GM18498 (cell line): ENCODE results near the gene KRT79.
"Not testable (repeated sequence)": the region's sequence is repeated elsewhere in the genome, so short reads cannot be mapped to it uniquely, and the experiment has no call there.

Source experiments
- ATAC-seq: cut with Tn5 transposase; IDR thresholded peaks from one replicate; pipeline ENCODE4 v1.9.1; 2021; ENCODE audit warnings: mild to moderate bottlenecking, moderate library complexity; ENCODE audit not compliant: unreplicated experiment

The KRT79 gene

DNA sequence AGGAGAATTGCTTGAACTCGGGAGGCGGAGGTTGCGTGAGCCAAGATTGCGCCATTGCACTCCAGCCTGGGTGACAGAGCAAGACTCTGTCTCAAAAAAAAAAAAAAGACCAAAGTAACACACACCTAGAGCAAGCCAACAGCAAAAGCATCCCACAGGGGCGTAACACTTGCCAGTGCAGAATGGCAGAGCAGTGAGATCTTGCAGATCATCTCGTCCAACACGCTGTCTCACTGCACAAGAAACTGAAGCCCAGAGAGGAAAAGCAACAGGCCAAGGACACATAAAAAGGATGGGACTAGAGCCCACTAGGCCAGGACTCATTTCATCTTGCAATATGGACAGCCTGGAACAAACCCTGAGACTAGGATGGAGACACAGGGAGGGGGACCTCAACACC is 27.4 kb upstream of the KRT79 start:
- ATAC-seq = no peak

GRCh38 chr12:52860102-52860823 is 26.2 kb upstream of the KRT79 start:
- no peak for ATAC-seq

DNA sequence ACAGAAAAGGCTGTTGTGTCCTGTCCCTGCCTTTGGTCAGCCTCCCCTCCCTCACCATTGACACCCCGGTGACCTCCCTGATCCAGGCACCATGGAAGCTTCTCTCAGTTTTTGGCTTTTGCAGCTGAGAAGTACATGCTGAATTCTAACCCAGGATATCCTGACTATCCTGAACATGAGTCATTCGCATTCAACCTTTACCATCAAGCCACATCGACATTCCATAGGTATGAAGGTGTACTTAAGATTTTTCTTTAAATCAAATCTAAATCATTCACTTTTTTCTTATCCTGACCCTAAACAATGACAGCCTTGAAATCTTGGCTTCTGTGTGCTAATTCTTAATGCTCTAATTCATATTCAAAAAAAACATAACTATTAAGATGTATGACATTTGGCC is 23.4 kb upstream of the KRT79 start:
- no peak for ATAC-seq

DNA sequence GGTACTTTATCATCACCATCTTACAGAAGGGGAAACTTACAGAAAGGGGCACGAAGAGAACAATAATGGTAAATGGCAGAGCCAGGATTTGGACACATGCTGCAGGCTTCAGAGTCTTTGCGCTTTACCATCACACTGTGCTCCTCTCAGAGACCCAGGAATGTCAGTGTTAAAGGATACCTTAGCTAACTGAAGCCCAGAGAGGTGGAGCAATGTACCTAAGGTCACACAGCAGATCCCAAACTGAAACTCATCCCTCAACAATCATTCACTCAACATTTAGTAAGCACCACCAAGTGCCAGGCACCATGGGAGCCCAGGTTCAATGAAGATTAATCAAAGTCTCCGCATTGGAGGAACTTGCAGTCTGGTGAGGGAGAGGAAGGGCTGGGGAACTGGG is 22.7 kb upstream of the KRT79 start:
- ATAC-seq = no peak

GRCh38 chr12:52856077-52856476 is 22.0 kb upstream of the KRT79 start:
- ATAC-seq = not testable (repeated sequence)

GRCh38 chr12:52851787-52852186 is 17.7 kb upstream of the KRT79 start:
- ATAC-seq = no peak

DNA sequence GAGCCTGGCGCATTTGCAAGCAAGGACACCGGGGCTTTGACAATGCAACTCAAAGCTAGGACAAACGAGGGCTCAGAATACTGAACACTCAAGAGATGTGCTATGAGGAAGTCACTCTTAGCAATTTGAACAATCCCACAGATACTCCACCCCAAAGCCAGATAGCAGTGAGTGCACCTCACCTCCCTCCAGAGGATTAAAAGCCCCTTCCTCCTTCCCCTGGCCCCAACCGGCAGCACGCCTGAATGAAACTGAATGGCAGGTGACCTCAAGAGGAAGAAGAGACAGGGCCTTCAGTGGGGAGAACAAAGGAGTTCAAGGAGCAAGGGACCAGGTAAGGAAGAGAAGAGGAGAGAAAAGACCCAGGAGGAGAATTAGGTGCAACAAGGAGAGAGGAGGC is 16.6 kb upstream of the KRT79 start:
- no peak for ATAC-seq

DNA sequence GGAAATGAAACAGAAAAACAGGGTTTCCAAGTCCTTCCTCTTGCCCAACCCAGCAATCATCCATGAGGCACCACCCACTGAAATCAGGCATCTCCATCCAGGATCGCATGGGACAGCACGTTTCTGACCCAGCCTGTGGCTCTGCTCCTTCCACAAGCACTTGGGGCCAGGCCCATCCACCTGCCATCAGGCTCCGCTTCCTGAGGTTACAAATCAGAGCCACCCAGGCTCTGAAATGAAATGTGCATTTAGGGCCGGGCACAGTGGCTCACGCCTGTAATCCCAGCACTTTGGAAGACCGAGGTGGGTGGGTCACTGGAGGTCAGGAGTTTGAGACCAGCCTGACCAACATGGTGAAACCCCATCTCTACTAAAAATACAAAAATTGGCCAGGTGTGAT is 15.4 kb upstream of the KRT79 start:
- ATAC-seq = no peak

DNA sequence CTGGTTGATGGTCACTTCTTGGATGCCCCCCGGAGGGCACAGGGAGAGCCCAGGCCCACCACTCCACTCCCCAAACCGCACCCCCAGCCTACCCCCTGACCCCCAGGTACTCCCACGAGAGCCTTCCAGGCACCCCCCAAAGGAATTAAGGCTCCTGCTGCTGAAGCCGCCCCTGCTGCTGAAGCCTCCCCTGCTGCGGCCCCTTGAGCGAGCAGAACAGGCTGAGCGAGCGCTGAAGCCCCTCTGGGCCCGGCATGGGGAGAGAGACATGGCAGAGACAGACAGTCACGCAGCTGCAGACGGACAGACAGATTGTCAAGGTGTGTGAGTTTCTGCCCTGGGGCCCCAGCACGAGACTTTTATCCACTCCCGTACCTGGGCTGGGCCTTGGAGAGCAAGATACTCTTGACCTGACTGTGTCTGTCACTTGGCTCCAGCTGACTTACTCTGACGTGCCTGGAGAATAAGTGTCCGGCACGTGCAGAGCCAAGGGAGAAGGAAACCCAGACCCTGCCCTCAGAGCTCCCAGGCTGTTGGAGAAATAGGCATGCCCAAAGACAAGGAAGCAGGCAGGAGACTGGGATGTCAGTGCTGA is 14.6 kb upstream of the KRT79 start, which contains the start of gene KRT78:
KRT78 (minus strand) TSS at position 334 of the 595 bp plus-strand sequence; CDS start at position 270, 64 bp downstream.
- ATAC-seq = no peak

DNA sequence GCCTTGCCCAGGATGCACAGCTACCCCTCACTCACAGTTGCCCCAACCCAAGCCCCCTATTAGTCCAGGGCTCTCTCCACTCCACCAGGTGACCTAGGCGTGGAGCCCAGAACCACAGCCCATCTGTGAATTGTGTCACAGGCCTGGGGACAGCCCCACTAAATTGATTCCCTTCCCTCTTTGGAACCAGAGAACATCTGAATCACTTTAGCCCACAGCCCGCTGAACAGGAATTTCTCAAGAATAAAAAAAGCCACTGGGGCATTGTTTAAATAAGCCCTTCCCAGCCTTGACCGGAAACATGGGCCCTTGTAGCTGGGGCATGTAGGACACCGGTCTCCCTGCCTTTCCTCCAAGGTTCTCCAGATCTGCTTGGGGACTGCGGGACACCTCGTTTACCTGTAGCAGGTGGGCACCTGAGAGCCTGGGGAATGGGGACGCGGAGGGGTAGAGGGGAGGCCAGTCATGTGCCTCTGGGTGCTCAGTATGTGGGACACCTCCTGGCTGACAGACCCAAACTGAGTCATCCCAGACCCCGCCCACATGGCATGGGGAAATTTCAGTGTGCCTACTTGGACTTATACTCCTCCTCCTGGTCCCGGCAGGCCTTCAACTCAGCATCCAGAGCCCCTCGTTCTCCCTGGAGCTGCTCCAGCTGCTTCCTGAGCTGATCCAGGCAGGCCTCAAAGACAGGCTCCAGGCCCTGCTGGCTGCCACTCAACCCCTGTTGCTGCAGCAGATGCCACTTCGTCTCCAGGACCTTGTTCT is 13.4 kb upstream of the KRT79 start:
- no peak for ATAC-seq

- ATAC-seq = no peak
These were observed 12.4 kb upstream of the KRT79 start for GRCh38 chr12:52846356-52846970.

GRCh38 chr12:52845946-52846345 is 11.8 kb upstream of the KRT79 start:
- ATAC-seq = no peak

- ATAC-seq = no peak
These were observed 10.3 kb upstream of the KRT79 start for GRCh38 chr12:52844386-52844785.

GRCh38 chr12:52839436-52840105 is 5.5 kb upstream of the KRT79 start:
- ATAC-seq = no peak

DNA sequence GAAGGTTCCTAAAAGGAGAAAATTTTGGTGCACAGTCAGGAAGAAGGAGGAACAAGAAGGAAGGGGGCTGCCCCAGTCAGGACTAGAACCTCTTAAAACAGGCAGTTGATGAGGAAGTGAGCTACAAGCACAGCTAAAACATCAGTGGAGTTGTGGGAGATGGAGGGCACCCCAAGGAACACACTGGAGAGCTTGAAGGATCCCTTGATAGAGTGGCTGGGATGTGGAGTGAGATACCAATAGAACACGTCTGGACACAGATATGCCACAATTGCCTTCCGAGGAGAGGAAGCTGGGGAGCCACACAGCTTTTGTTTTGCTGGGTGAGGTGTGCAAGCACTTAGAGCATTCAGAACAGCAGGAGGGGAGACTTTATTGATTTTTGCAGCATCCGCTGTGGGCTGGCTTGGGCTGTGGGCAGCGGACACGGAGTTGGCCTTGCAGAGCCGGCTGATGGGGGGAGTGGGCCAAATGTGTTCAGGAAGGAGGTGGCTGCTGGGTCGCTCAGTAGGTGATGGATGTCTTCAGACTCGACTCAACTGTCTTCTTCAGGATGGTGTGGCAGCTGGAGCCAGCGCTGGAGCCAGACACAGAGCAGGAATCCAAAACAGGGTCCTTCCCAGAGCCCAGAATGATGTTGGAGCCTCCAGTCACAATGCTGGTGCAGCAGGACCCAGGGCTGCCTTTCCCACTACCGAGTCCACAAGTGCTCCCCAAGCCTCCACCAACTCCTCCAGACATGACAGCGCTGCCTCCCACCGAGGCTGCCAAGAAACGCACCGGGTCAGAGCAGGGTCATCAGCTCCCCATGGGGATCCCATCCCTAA is 4.7 kb upstream of the KRT79 start:
- no peak for ATAC-seq

- no peak for ATAC-seq
These were observed 3.9 kb upstream of the KRT79 start for GRCh38 chr12:52837781-52838608.

- no peak for ATAC-seq
These were observed 3.3 kb upstream of the KRT79 start for GRCh38 chr12:52837413-52837741.

GRCh38 chr12:52836491-52837412 is 2.6 kb upstream of the KRT79 start:
- ATAC-seq = no peak
